Osteocyte (in vitro differentiated cells): Measurements from ENCODE around the gene RANBP1. TPM values are rescaled to one million over a fixed set of nuclear protein-coding genes. Genes with fewer than 3 reads are reported as not detected.

Experiments used
- DNase-seq: peaks from one replicate; pipeline ENCODE4 v3.0.0; 2021; ENCODE audit warnings: mixed read lengths; ENCODE audit not compliant: unreplicated experiment; ENCODE audit errors: extremely low spot score
- H3K27ac Mint-ChIP-seq: one replicate; pipeline ENCODE4 v1.8.0; 2021; ENCODE audit warnings: mild to moderate bottlenecking, mixed read lengths; ENCODE audit not compliant: unreplicated experiment
- H3K27me3 Mint-ChIP-seq: one replicate; pipeline ENCODE4 v1.8.0; 2021; ENCODE audit warnings: mixed read lengths; ENCODE audit not compliant: unreplicated experiment
- H3K36me3 Mint-ChIP-seq: one replicate; pipeline ENCODE4 v1.8.0; 2021; ENCODE audit warnings: mixed read lengths; ENCODE audit not compliant: unreplicated experiment
- H3K4me1 Mint-ChIP-seq: one replicate; pipeline ENCODE4 v1.8.0; 2021; ENCODE audit warnings: mixed read lengths; ENCODE audit not compliant: unreplicated experiment
- H3K4me3 Mint-ChIP-seq: one replicate; pipeline ENCODE4 v1.8.0; 2021; ENCODE audit warnings: mild to moderate bottlenecking, moderate library complexity, mixed read lengths; ENCODE audit not compliant: unreplicated experiment
- H3K9me3 Mint-ChIP-seq: one replicate; pipeline ENCODE4 v1.8.0; 2021; ENCODE audit warnings: mixed read lengths; ENCODE audit not compliant: unreplicated experiment
- total RNA-seq: library from RNA; stranded (reverse); gene quantifications from 2 replicates; pipeline ENCODE4 v1.2.1, GENCODE V29; 2021
- TF ChIP-seq, protein P1 (sequence below): fragments of 200-600 bp; sonication (generic); IDR thresholded peaks from 2 replicates; pipeline ENCODE4 v1.5.0; 2021; ENCODE audit warnings: antibody characterized with exemption, mild to moderate bottlenecking, moderate library complexity

The RANBP1 gene
- total RNA-seq, 1 donor from 2014 or later: 104 TPM

- Mint-ChIP-seq H3K36me3 (peaks cover 20% of the 10 kb centered on the region), H3K4me1 (peaks cover 6% of the 10 kb centered on the region), H3K27ac (no peak overlapping the region), H3K4me3 (no peak overlapping the region), H3K27me3 (no peaks in the 10 kb centered on the region), H3K9me3 (no peaks in the 10 kb centered on the region)
- TF ChIP-seq, protein P1, sequence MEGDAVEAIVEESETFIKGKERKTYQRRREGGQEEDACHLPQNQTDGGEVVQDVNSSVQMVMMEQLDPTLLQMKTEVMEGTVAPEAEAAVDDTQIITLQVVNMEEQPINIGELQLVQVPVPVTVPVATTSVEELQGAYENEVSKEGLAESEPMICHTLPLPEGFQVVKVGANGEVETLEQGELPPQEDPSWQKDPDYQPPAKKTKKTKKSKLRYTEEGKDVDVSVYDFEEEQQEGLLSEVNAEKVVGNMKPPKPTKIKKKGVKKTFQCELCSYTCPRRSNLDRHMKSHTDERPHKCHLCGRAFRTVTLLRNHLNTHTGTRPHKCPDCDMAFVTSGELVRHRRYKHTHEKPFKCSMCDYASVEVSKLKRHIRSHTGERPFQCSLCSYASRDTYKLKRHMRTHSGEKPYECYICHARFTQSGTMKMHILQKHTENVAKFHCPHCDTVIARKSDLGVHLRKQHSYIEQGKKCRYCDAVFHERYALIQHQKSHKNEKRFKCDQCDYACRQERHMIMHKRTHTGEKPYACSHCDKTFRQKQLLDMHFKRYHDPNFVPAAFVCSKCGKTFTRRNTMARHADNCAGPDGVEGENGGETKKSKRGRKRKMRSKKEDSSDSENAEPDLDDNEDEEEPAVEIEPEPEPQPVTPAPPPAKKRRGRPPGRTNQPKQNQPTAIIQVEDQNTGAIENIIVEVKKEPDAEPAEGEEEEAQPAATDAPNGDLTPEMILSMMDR: no peak
- DNase-seq: no peak
These were observed 12.1 kb downstream of the RANBP1 start for GRCh38 chr22:20127869-20128618.

GRCh38 chr22:20128619-20128901 lies 12.7 kb downstream of the RANBP1 start:
- TF ChIP-seq, protein P1: no peak
- Mint-ChIP-seq H3K36me3 (peaks cover 20% of the 10 kb centered on the region), H3K4me3 (no peak overlapping the region), H3K27ac (no peak overlapping the region), H3K27me3 (no peaks in the 10 kb centered on the region), H3K9me3 (no peaks in the 10 kb centered on the region), H3K4me1 (peaks cover 10% of the 10 kb centered on the region)
- DNase-seq: no peak

DNA sequence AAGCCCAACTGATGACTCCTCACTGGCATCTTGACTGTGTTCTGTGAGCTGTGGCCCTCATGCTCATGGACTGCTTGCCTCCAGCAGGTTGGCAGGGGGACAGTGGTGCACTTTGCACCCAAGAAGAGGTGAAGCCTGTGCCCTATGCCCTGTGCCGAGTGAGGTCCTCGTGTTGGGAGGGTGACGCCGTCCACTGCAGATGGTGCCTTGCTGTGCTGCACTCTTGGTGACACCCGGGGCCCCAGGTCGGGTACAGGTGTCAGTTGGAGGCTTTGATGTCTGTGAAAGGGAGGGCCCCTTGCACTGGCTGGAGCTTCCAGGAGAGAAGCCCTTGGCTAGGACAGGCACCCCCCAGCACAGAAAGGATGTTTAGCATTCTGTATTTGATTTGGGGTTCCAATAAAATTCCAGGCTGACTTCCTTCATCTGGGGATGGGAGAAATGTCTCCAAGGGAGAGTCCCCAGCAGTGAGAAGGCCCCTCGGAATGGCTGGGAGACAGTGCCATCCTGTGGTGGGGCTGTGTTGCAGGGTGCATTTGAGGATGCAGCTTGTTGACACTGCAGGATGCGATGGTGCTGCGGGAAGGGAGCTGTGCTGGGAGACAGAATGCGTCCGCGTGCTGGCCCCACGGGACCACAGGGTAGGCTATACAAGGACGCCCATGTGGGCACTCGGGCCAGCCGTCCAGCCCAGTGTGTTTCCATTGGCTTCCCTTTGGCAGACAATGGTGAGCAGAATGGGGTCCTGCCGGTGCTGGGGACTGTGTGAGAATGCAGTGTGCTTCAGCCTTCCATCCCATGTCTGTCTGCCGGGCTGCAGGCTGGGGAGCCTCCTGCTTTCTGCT lies 13.2 kb downstream of the RANBP1 start:
- no peak overlapping the region for H3K4me3 Mint-ChIP-seq
- TF ChIP-seq, protein P1: peak; percentile 36
- H3K36me3 Mint-ChIP-seq: peaks cover 20% of the 10 kb centered on the region
- no peaks in the 10 kb centered on the region for H3K27me3 Mint-ChIP-seq
- peaks cover 14% of the 10 kb centered on the region for H3K4me1 Mint-ChIP-seq
- no peaks in the 10 kb centered on the region for H3K9me3 Mint-ChIP-seq
- H3K27ac Mint-ChIP-seq: no peak overlapping the region
- no peak for DNase-seq

DNA sequence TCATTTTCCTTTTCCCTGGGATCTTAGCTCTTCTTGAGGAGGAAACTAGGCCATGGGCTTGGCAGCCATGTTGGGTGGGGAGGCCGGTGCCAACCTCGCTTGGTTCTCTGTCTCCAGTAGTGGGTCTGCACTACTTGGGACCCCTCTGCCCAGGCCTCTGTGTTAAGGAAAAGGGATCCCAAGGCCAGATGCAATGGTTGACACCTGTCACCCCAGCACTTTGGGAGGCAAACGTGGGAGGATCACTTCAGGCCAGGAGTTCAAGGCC lies 13.8 kb downstream of the RANBP1 start:
- H3K36me3 Mint-ChIP-seq: peaks cover 19% of the 10 kb centered on the region
- no peaks in the 10 kb centered on the region for H3K9me3 Mint-ChIP-seq
- no peak overlapping the region for H3K27ac Mint-ChIP-seq
- TF ChIP-seq, protein P1: no peak
- DNase-seq: no peak
- peaks cover 20% of the 10 kb centered on the region for H3K4me1 Mint-ChIP-seq
- no peaks in the 10 kb centered on the region for H3K27me3 Mint-ChIP-seq
- no peak overlapping the region for H3K4me3 Mint-ChIP-seq

GRCh38 chr22:20130319-20130718 lies 14.4 kb downstream of the RANBP1 start:
- H3K27ac Mint-ChIP-seq: no peak overlapping the region
- no peak for DNase-seq
- H3K36me3 Mint-ChIP-seq: peaks cover 15% of the 10 kb centered on the region
- no peaks in the 10 kb centered on the region for H3K27me3 Mint-ChIP-seq
- TF ChIP-seq, protein P1: no peak
- no peak overlapping the region for H3K4me3 Mint-ChIP-seq
- H3K9me3 Mint-ChIP-seq: no peaks in the 10 kb centered on the region
- peaks cover 20% of the 10 kb centered on the region for H3K4me1 Mint-ChIP-seq
